GM18907 (cell line): ENCODE data around the gene SMCP.

ENCODE experiments used
- ATAC-seq: cut with Tn5 transposase; IDR thresholded peaks from one replicate; pipeline ENCODE4 v1.9.1; 2021; ENCODE audit warnings: mild to moderate bottlenecking, moderate library complexity; ENCODE audit not compliant: unreplicated experiment

The SMCP gene

DNA sequence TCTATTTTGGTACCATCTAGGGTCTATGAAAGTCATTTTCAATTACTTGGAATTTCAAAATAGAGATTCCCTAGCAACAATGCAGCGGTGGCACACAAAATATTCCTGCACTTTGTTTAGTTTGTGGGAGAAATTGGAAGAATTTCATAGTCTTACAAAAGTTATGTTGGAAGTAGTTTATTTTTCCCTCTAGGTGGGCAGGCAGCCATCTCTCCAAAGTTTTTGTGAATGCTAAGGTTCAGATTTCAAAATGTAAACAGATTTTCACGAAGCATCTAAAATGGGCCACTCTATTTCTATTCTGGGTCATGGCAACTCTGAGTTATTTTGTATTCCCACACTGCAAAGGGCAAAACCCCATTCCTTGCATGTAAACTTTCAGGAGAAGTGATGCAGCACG is 8.0 kb downstream of the SMCP start:
- ATAC-seq, result no peak

DNA sequence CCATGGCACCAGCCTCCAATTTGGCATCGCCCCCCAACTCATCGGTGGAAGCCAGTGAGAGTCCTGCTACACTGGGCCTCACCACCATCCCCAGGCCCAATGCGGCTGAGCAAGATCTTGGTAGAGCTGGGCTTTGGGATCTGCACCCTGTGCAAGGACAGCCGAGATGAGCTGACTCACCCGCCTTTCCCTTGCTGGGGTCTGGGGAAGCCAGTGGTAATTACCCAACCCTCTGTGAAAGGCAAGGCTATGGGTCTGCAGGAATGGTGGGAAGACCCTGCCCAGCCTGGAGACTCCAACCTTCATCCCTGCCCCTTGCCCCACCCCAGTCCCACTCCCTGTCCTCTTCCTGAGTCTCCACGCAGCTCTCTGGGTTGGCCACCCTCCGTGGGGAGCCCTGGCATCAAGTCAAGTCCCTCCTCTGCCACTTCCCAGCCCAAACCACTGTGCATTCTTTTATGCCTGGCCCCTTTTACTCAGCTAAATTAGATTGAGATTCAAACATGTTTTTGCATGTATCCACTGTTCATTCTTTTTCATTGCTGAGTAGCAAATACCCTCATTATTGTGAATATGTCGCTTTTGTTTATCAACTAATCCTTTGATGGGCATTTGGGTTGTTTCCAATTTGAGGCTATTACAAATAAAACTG is 8.8 kb downstream of the SMCP start:
- no peak for ATAC-seq

DNA sequence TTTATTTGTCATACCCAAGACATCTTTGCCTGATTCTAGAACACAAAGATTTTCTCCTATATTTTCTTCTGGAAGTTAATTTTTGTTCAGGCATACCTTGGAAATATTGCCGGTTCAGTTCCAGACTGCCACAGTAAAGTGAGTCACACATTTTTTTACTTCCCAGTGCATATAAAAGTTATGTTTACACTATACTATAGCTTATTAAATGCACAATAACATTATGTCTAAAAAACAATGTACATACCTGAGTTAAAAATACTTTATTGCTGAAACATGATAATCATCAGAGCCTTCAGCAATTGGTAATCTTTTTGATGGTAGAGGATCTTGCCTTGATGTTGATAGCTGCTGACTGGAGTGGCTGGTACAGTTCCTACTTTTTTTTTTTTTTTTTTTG is 10.0 kb downstream of the SMCP start:
- no peak for ATAC-seq

DNA sequence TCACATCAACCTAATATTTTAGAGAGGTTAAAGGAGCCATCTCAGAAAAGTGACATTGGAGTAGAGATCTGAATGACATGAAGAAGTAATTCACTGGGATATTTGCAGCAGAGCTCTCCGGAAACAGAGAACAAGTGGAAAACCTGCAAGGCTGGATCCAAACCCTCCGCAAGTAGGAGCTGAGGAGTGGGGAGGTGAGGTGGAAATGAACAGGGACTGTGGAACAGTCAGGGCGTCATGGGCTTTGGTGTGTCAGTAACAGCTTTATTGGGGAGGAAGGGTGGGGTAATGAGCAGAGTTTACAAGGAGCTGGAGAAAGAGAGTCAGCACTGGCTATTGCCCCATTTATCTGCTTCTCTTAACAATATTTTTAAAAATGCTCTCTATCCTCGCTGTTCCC is 20.9 kb downstream of the SMCP start:
- no peak for ATAC-seq

DNA sequence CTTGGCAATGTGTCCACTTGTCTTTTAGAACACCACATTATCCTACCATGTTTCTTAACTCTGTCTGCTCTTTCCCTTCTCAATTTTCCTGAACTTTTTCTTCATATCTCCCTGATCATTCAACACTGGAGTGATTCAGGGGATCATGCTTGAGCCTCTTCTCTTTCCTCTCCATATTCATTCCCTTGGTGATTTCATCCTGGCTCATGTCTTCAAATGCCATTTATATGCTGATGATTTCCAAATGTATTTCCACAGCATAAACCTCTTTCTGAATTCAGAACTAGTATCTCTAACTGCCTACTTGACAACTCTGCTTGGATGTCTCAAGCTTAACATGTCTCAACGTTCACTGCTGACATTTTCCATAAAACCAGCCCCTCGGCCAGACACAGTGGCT is 21.8 kb downstream of the SMCP start:
- ATAC-seq, result no peak

DNA sequence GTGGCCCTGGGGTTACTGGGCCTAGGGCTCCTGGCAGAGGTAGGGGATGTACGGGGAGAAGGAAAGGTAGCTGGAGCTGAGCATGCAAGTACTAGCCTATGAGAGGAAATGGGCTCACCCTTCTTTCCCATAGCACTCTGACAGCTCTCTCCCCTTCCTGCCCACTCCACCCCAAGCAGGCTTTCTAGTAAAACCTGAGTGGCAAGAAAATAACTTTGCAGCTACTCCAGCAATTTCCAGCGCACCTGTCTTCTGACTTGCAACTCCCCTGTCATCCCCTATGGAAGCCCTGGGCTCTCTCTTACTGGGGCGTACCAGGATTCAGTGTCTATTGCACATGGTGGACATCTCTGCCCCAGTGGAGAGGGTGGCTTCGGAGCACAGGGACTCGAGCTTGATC is 23.5 kb downstream of the SMCP start:
- no peak for ATAC-seq

DNA sequence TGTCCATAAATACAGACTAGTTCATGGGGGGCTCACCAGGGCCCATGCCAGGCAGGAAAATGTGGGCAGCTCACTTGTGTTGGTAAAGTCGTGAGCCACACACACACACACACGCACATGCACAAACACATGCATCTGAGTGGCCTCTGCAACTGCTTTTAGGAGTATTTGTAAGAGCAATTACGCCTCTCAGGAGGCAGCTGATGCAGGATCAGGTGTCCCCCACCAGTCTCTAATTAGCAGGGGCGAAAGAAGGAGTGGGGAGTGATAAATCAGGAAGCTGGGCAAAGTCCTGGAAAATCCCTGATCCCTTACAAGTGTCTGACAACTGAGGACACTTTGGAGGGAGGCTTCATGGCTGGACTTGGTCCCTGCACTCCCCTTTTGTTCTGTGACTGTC is 24.5 kb downstream of the SMCP start:
- no peak for ATAC-seq

DNA sequence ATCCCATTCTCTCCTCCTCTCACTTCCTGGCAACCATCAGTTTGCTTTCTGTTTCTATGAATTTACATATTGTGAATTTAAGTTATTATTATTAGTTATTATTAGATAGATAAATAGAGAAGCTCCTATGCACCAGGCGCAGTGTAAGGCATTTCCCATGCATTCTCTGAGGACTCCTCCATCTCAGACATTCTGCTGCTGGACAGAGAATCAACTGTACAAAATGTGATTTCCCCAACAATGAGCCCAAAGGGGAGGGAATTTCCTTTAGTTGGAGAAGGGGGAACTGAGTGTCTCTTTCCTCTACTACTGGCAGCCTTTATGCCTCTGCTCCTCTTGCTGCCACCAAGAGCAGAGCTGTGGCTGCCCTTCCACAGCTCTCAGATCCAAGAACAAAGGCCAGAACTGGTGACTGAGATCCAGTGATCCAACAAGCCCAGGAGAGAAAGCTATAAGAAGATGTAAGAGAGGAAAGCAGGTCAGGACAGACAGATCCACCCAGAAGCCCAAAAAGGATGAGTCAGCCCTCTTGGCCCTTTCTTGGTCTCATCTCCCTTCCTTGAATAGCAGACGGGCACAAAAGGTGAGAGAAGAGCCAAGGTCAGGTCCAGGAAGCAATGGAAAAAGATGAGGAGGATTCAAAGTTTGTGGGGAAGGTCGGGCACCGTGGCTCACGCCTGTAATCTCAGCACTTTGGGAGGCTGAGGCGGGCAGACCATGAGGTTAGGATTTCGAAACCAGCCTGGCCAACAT is 26.7 kb downstream of the SMCP start:
- ATAC-seq, result no peak

DNA sequence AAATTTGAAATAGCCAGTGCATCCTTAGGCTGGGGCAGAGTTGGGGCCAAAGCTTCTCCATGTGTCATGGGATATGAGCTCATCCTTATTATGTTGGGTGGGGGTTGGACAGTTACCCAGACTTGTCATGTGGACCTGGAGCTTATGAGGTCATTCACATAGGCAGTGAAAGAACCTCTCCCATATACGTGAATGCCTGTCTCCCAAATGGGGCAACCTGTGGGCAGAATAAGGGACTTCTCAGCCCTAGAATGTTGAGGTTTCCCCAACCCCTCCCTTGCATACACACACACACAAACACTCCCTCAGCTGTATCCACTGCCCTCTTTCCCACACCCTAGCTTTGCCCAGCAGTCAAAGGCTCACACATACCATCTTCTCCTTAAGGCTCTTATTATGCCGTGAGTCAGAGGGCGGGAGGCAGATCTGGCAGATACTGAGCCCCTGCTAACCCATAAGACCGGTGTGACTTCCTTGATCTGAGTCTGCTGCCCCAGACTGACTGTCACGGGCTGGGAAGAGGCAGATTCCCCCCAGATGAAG is 28.0 kb downstream of the SMCP start:
- ATAC-seq, result no peak

DNA sequence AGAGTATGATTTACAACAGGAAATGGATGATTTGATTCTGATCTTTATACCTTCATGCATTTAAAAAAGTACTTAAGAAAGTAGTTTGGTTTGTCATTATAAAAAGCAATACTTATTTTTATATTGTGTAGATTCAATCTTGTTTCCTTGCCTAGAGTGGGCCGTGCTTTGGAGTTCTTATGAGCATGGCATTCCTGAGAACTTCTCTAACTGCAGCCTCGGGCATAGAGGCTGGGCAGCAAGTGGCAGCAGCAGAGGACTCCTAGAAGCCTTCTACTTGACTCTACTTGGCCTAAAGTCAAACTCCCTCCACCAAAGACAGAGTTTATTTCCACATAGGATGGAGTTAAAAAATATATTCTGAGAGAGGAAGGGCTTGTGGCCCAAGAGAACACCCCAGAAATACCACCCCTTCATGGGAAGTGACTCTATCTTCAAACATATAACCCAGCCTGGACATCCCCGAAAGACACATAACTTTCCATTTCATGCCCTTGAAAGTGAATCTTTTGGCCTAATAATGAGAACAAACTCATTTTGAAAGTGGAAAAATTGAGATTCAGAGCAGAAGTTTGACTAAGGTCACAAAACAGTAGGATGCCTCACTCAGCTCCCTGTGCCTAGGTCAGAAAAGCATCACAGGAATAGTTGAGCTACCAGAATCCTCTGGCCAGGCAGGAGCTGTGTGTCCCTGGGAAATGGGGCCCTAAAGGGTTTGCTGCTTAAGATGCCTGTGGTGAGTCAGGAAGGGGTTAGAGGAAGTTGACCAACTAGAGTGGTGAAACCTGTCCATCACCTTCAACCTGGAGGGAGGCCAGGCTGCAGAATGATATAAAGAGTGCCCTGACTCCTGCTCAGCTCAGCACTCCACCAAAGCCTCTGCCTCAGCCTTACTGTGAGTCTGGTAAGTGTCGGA is 29.8 kb downstream of the SMCP start, which contains the start of gene IVL:
Gene IVL, plus strand, starts transcription at position 861 of the 916 bp plus-strand sequence. CDS start 1,252 bp downstream, outside the sequence.
- ATAC-seq, result no peak

DNA sequence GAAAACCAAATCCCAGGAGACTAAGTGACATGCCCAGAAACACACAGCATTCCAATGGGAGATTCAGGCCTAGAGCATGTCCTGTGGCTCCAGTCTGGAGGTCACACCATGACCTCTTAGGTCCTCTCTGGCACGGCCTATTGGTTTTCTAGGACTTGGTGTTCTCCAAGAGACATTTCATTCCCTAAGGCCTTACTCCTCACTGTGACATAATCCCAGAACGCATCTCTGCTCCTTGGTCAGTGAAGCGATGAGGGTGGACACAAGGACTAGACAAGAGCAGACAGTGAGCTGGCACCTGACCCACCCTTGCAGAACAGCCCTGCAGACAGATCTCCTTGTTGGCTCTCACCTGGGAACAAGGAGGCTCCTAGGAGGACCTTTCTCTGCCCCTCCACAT is 31.1 kb downstream of the SMCP start:
- no peak for ATAC-seq

DNA sequence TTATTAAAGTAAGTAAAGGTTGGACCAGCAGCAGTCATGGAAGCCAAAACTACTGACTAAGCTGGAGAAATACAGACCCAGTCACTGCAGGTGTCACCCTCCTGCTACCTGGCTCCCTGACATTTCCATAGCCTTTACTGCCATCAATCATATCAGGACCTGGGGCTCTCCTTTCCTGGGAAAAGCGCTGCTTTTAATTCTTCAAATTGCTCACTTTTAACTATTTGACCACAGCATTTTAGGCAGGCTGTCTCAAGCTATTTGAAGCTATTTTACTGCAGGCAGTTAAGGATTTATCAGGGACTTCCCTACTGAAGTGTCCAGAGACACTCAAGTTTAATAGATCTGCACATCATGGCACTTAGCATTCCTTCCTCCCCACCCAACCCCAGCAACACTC is 34.3 kb downstream of the SMCP start:
- no peak for ATAC-seq

DNA sequence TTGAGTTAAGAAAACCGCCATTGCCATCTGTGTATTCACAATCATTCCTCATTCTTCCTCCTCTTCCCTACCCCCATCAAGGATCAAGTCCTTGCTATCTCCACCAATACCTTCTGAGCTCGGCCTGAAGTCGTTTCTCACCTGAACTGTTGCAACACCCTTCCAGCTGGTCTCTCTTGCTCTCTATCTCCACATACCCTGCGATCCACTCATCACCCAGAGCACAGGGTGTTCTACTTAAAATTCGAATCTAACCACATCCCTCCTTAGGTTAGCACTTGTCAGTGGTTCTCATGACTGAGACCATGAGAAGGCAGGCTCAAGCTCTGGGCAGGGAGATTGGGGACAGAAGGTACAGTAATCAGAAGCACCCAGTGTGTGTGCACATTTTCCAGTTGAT is 34.8 kb downstream of the SMCP start:
- no peak for ATAC-seq

DNA sequence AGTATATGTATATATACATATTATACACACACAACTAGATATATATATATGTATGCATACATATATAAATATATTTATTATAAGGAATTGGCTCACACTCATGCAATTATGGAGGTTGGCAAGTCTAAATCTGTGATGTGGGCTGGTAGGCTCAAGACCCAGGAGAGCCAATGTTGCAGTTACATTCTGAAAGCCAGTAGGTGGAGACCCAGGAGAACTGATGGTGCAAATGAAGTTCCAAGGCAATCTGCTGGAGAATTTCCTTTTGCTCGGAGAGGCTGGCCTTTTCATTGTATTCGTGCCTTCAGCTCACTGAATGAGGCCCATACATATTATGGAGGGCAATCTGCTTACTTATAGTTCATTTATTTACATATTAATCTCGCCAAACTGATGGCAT is 39.7 kb downstream of the SMCP start:
- ATAC-seq, result no peak

DNA sequence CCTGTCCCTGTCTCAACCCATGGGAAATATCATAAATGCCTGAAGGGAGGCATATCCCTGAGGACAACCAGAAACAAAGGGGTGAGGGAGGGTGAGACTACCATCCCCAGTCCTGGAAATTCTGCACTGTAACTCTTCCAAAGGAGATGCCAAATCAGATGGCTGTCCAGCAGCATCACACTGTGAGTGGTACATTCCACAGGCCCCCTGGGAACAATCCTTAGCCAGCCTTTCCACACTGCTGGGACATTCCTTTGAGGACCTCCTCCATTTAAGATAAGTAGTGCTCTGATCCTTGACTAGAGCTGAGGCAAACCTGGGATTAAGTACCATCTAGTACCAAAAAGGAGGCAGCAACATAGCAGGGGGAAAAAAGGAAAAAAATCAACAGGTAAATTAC is 40.9 kb downstream of the SMCP start:
- ATAC-seq, result no peak

DNA sequence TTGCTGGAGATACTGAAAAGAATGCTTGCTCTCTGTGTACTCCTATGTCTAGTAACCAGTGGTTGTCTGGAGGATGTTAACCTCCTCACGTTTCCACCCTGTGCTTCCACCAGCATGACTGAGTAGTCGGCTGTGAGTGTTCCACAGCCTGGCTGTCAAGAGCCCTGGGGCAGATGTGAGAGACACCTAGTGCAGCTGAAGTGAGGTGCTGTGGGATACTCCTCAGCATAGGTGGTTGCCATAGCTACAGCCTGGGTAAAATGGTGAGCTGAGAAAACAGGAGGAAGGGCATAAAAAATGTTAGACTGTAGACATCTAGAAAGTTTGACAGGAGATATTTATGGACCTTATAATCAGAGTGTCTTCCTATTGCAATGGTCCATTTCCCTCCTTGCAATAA is 46.1 kb downstream of the SMCP start:
- no peak for ATAC-seq

DNA sequence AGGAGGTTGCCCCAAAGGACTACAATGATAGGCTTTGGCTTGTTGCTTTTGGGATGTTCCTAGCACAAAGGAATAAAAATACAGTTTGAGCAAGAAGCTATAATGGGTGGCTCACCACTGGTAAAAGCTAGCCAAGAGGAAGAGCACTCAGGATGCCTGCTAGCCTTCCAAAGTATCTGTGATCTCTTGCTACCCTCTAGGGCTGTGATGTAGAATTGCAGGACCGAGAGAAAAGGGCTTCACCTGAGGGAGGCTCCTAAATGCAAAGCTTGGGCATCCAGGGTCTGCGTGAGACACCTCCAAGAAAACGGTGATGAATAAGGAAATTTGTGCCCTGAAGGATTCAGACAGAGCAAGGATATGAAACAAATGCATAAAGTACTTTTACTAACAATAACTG is 48.0 kb downstream of the SMCP start:
- ATAC-seq, result no peak

DNA sequence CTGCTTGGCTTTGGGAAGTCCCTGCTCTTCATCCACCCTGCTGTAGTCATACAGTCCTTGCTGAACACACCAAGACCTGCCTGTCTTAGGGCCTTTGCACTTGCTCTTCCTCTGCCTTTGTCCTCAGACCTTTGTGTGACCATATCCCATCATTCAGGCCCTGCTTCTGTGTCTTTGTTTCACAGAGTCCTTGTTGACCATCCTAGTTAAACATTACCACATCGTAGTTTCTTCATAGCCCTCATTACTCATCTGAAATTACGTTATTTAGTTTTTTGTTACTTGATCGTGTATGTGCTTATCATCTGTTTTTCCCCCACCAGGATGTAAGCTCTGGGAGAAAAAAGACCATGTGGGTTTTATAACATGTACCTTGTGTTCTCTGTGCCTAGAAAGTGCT is 50.5 kb downstream of the SMCP start:
- ATAC-seq, result no peak

DNA sequence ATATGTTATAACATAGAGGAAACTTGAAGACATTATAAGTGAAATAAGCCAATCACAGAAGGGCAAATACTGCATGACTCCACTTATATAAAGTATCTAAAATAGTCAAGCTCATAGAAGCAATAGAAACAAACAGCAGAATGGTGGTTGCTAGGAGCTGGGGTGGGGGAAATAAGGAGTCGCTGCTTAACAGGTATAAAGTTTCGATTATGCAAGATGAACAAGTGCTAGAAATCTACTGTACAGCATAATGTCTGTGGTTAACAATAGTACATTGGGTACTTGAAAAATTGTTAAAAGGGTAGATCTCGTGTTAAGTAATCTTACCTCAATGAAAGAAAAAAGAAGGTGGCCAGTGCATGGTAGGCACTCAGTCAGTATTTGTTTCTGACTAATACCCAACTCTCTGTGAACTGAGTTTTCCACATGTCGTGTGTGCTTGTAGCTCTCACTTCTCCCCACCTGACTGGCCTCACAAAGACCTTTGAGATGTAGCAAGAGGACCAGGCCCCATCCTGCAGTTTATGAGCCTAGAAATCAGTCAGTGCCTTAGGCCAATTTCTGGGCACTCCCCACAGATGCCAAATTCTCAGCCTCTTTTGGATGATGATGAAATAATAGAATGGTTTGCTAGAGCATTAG is 54.2 kb downstream of the SMCP start:
- ATAC-seq, result no peak

DNA sequence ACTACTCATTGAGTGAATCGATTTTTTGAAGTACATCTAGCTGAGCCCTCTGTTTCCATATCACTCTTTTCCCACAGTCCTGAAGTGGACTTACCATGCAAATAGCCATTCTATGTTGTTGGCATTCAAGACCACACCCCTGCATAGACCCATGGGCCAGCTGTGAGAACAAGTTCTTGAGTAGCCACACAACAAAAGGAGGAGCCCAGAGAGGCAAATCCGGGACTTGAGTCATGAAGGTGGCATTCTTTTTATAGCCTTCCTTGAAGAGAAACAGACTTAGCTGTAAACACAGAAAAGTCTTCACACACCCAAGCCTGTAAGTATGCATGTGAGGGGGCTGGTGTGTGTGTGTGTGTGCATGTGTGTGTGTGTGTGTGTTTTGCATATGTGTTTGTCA is 55.1 kb downstream of the SMCP start:
- no peak for ATAC-seq
